NCI-H2029 (cell line): Measurements from ENCODE around the gene ESX1.
"Not testable (repeated sequence)": the region's sequence is repeated elsewhere in the genome, so short reads cannot be mapped to it uniquely, and the experiment has no call there.

ENCODE experiments used
- DNase-seq: peaks from one replicate; lab custom pipeline; 2025; lab: John Stamatoyannopoulos, UW

ESX1 gene

DNA sequence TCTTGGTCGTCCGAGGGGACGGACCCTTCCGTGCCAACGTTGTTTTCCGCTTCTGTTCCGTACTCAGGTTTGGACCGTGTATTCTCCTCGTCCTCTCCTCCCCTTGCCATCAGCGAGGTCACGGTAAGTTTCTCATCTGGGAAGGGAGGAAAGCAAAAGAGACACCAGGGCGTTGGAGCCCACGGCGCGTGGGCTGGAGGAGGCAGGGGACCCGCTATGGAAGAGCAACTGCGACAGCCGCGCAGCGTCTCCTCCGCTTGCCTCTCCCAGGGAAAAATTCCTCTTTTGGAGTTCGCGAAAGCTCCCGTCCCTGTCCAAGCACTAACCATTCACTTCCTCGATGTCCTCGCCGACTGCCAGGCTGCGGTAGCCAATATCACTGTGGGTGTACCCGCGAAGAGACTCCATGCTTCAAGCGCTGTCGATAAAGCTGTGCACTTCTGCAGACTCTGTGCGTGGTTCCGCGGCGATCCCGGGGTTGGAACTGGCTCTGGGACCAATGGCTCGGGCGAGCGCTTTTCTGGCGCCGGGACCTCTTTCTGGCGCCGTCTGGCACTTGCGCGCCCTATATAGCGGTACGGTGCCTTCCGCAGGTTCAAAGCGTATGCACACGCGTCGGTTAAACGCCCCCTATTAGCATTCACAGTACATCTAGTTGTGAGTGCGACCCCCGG lies at the start of gene ESX1:
TSS of gene ESX1 (minus strand) at position 492 of the 674 bp plus-strand sequence. CDS start at position 408, 84 bp downstream.
- no peak for DNase-seq

DNA sequence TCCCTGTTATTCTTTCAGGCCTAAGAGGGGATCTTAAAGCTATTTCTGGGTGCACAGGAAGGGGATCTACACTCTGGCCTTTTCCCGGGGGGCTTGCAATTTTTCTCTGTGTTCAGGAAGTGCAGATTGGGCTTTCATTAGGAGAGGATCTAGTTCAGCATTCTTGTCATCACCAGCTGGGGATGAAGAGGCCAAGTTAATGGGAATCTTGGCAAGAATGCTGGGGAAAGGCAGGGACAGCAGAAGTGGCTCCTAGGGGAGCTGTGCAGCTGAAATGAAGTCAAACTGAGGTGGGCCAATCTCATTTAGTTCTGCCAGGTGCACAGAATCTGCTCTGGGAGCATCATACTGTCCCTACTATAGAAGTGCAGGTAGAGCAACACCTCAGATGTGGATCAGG lies 40.9 kb upstream of the ESX1 start:
- DNase-seq = no peak

DNA sequence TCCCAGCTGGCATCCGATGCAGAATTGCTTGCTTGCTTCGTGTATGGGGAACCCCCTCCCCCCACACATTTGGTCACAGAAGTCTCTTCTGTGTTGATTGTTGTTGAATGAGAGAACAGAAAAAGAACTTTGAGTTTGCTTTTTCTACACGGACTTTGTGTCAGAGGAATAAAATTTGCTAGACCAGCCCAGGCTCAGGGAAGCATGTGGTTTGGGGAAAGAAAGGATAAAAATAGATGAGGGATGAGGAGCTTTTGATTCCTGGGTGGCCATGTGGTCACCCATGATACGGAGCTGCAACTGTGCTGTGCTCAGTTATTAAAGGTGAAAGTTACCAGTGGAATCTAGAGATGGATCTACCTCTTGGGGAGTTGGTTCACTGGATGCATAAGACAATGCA lies 34.2 kb upstream of the ESX1 start:
- DNase-seq = no peak

DNA sequence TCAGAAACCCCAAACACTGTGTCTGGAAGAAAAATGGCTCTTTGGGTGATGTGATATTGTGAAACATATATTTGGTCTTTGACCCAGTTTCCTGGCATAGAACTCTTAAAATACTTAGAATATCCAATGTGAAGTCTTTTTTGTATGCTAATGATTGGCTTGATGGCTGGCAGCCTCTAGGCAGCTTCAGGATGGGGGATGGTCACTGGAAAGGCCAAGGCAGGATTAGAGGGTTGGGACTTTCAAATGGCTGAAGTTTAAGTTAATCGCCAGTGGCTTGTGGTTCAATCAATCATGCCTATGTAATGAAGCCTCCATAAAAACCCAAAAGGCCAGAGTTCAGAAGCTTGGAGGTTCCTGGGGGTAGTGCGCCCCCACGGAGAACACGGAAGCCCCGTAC lies 33.5 kb upstream of the ESX1 start:
- no peak for DNase-seq

DNA sequence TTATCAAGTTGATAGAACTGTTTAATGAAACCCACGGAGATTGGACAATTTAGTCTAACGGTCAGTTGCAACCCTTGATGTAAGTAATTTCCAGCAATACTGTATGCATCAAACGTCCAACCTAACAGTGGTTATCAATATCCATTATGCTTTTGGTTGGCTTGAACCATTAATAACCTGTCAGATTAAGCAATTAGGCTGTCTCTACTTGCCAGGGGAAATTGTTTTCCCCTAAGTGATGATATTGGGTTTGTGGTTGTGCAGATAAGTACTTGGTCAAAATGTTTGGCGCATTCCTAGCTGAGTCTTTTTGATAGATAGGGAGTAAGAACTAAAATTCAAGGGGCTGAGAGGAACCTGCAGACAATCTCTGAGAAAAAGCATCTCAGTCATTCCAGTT lies 30.5 kb upstream of the ESX1 start:
- no peak for DNase-seq

DNA sequence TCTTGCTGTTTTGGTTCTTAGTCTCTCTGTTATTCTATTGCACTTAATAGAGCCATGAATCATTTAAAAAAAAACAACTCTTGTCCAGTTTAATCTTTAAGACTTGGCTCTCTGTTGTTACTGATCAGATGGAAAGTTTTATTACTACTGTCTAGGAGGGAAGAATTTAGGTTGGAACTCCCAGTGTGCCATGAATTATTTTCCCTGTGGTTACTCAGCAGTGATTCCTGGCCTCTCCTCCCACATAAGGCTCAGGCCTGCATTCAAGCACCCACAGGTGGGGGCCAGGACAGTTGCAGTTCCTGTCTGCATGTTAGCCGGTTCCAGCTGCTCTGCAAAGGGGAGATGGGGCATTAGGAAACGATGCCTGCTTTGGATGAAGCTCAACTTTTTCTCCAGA lies 29.8 kb upstream of the ESX1 start:
- no peak for DNase-seq

DNA sequence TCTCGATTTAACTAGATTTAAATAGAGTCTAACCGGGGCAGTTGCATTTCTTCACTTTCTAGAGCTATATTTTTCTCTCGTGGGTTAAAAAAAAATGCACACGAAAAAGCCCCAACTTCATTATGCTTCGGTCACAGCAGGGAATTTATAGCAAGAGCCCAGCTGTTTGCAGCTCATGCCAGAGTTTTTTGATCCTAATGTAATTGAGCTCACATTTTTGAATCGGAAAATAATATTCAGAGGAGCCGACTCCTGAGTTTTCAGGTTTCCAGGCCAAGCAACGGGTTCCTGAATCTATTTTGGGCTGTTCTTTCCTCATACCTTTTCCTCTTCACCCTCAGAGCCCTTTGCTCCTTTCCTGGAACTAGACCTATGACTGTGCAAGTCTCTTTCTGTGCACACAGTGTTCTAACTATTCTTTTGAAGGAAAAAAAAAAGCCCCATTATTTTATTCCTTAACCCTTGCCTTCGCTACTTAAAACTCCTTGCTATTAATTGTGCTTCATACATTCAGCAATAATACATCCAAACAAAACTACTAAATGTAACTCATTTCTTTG lies 27.5 kb upstream of the ESX1 start:
- no peak for DNase-seq

DNA sequence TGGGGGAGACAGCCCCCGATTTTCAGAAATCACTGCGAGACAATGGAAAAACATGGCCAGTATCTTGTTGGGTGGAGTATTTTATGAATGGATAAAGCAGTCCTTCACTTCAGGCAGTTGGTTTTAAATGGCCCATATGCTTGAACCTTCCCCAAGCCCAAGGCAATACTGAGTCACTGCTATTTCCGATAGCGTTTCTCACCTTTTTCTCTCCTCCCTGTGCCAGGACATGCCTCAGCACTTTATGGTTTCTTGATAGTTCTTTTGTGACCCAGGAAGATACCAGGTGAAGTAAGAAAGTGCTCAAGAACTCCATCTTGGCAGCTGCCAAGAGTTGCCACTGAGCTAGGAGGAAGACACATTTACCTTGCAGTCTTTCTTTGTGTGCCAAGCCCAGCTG lies 26.8 kb upstream of the ESX1 start:
- DNase-seq = no peak

DNA sequence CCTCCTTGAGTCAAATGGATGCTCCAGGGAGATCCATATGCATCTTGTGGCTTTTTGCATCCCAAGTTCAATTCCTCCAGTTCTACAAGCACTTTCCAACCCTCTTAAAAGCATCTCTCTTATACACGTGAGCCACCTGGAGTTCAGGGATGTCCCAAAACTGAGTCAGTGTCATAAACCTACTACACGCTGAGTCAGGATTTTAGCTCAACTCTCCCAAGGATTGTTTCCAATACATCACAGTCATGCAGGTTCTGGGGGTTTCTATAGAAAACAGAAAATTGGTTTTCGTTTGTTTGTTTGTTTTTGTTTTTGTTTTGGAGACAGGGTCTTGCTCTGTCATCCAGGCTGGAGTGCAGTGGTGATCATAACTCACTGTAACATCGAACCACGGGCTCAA lies 25.9 kb upstream of the ESX1 start:
- DNase-seq = no peak

DNA sequence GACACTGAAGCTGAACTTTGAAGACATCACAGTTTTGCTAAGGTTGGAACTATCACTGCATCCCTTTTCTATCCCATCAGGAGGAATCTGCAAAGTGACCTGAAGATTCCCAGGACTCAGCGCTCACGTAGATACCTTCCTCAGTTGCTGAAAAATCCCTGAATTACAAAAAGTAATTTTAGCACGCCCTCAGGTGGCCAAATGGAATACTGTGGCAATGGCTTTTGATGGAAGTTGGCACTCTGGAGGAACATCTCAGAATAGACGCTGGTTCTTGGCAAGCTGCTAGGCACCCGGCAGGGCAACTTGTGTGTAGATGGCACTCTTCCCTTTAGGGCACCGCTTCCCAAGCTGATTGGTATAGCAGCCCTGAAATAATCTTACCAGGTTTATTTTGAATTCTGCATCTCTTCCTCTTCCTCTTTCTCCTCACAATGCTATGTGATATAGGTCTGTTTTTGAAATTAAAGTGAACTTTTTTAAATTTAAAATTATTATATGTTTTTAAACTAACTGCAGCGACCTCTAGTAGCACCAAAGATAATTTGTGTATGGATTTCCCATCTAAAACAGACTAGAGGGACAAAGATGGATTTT lies 16.3 kb upstream of the ESX1 start:
- DNase-seq = no peak

DNA sequence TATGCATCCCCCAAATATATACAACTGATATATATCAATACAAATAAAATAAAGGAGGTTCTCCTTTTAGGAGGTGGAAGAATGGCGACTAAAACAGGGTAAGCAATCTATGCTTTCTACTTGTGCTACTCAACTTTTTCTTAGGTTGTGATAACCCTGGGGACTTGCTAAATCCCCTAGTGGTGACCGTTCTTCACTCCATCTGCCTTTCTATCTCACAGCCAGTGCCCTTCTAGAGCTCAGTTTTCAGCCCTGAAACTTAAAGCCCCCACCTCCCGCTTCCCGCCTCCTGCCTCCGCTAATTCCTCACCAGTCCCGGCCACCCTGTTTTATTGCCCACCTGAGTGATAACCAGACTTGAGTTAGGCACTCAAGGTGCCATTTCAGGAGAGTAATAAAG lies 15.5 kb upstream of the ESX1 start:
- no peak for DNase-seq

DNA sequence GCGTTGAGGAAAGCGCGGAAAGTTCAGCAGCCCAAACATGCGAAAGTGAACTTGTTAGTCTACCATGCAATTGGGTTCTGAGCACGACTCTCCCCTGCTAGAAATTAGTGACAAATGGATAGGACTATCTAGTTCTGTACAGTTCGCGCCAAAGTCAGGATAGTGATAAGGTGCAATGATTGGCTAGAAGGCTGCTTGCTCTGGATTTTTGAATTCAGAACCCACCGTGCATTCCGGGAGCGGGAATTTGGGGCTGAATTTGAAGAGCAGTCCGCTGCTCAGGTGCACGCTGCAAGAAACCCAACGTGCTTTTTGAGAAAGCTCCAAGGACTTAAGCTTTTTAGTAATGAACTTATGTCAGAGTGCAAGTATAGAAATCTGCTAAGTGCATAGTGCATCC lies 732 bp upstream of the ESX1 start:
- no peak for DNase-seq

DNA sequence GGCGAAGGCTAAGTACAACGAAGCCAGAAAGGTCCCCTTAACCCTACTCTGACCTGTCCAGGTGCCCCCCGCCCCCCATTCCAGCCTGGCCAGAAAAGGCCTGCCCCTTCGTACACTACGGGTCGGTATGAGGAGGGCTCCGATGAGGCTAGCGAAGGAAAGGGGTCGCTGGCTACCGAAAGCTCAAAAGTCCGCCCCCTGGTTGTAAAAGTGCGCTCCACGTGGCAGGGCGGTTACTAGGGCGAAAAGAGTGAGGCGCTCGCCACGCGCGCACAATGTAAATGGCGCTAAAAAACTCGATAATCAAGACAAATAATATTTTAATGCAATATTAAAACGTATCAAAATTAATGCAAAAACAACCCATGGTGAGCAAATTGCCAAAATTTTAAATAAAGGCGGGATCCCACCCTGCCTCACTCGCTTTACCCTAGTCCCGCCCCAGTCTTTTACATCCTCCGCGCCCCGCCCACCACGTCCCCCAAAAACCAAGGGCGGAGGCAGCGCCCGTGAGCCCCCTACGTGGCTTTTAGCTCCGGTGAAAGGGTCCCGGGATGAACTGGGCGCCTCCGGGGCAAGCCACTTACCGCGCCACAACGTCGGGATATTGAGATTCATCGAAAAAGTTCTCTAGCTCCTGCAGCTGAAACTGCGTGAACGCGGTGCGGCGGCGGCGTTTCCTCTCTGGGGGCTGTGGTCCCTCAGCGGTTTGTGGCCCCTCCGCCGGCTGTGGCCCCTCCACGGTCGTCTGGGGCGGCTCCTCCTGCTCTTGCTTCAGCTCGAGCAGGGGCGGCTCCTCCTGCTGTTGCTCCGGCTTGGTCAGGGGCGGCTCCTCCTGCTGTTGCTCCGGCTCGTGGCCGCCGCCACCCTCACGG lies 929 bp downstream of the ESX1 start:
- no peak for DNase-seq

DNA sequence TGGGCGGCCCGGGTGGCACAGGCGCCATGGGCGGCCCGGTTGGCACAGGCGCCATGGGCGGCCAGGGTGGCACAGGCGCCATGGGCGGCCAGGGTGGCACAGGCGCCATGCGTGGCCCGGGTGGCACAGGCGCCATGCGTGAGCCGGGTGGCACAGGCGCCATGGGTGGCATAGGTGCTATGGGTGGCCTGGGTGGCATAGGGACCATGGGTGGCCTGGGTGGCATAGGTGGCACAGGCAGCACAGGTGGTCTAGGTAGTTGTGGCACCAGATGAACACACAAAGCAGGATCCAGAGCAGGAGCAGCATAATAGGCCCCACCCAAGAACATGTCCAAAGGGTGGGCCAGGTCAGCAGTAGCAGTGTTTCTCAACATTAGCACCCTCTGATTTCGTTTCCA lies 4.3 kb downstream of the ESX1 start:
- no peak for DNase-seq

DNA sequence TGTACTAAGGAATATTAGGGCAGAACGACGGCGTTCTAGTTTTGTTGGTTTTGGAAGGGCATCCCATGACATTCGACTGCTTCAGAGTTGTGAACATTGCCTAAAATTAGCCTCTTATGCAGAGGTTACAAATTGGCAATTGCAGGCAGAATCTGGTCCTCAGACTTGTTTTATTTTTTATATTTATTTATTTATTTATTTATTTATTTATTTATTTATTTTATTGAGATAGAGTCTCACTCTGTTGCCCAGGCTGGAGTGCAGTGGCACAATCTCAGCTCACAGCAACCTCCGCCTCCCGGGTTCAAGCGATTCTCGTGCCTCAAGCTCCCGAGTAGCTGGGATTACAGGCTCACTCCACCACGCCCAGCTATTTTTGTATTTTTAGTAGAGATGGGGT lies 24.7 kb downstream of the ESX1 start:
- DNase-seq = not testable (repeated sequence)

DNA sequence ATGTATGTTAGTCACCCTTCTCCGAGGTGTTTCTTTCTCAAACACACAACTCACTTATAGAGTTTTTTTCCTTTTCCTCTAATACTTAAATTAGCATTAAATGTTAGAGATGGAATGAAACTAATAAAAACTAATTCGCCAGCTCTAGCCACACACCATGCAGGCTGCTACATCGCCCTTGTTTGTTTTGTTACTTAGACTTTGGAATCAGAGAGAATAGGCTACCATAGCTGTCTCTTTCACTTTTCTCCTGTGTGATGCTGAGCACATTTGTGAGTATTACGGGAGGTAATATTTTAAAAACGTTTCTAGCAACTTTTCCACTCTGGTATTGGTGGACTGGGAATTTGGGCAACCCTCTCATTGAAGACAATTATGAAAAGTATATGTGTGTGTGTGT lies 43.5 kb downstream of the ESX1 start:
- DNase-seq = no peak

DNA sequence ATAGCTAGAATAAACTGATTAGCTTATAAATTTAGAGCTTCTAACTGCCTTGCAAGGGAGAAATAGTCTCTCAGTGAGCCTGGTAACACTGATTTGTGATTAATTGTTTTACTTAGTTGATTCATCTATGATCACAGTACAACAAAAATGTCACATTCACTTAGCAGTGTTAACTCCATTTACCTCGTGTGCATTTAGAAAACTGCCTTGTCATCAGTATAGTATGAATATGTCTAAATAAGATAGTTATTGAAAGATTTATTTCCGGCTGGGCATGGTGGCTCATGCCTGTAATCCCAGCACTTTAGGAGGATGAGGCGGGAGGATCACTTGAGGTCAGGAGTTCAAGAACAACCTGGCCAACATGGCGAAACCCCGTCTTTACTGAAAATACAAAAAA lies 49.2 kb downstream of the ESX1 start:
- DNase-seq = no peak
